Measurements from ENCODE around the gene GIMAP8.

DNA sequence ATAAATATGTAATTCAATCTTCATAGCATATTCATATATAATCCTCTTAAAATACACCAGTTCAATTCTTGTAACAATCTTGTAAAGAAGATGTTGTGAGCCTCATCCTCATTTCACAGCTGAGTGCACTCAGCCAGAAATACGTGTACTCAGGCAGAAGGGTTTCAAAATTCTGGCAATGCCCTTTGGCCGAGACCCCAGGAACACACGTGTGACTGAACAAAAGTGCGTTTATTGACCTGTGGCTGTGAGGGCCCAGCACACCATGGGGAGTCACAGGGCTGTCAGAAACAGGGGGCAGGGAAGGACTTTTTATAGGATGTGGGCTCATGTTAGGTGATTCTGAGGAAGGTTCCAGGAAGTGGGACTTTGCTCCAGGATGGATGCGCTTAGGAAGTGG lies 21.5 kb downstream of the GIMAP8 start:
- TF ChIP-seq EZH2 (IDR thresholded peaks at IDR 0.05; ENCODE audit: insufficient read depth, poor library complexity, severe bottlenecking), result no peak
- no peak for TF ChIP-seq EZH2phosphoT487 (IDR thresholded peaks at IDR 0.05; ENCODE audit: insufficient read depth, low read depth)

Data from GM23248 (cell line).